ENCODE data around the gene CHST15. TPM values are rescaled to one million over a fixed set of nuclear protein-coding genes. Genes with fewer than 3 reads are reported as not detected.

CHST15 gene
- total and polyA plus RNA-seq, 2 experiments from 2014 or later = 0.92 to 1.9 TPM

- no peaks in the 10 kb centered on the region for H3K27me3 ChIP-seq
- H3K36me3 ChIP-seq = no peaks in the 10 kb centered on the region
- TF ChIP-seq, protein P1, sequence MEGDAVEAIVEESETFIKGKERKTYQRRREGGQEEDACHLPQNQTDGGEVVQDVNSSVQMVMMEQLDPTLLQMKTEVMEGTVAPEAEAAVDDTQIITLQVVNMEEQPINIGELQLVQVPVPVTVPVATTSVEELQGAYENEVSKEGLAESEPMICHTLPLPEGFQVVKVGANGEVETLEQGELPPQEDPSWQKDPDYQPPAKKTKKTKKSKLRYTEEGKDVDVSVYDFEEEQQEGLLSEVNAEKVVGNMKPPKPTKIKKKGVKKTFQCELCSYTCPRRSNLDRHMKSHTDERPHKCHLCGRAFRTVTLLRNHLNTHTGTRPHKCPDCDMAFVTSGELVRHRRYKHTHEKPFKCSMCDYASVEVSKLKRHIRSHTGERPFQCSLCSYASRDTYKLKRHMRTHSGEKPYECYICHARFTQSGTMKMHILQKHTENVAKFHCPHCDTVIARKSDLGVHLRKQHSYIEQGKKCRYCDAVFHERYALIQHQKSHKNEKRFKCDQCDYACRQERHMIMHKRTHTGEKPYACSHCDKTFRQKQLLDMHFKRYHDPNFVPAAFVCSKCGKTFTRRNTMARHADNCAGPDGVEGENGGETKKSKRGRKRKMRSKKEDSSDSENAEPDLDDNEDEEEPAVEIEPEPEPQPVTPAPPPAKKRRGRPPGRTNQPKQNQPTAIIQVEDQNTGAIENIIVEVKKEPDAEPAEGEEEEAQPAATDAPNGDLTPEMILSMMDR (IDR thresholded peaks at IDR 0.05; ENCODE audit: low read depth, low read length) = no peak
- H3K4me1 ChIP-seq (ENCODE audit: low read depth) = no peaks in the 10 kb centered on the region
- DNase-seq (ENCODE audit: low read depth in 1 of 2, low spot score in 1 of 2) = no peak
- no peak overlapping the region for H3K4me3 ChIP-seq
- H3K27ac ChIP-seq = no peak overlapping the region
- H3K9me3 ChIP-seq (ENCODE audit: low read depth) = no peaks in the 10 kb centered on the region
These were observed 63.8 kb downstream of the CHST15 start for GRCh38 chr10:124029559-124029958.

GRCh38 chr10:124028700-124029480 is 64.5 kb downstream of the CHST15 start:
- Histone ChIP-seq H3K9me3 (ENCODE audit: low read depth) (no peaks in the 10 kb centered on the region), H3K36me3 (no peaks in the 10 kb centered on the region), H3K4me3 (no peak overlapping the region), H3K27me3 (no peaks in the 10 kb centered on the region), H3K4me1 (ENCODE audit: low read depth) (no peaks in the 10 kb centered on the region), H3K27ac (no peak overlapping the region)
- no peak for DNase-seq (ENCODE audit: low read depth in 1 of 2, low spot score in 1 of 2)
- TF ChIP-seq, protein P1 (IDR thresholded peaks at IDR 0.05; ENCODE audit: low read depth, low read length) = no peak

DNA sequence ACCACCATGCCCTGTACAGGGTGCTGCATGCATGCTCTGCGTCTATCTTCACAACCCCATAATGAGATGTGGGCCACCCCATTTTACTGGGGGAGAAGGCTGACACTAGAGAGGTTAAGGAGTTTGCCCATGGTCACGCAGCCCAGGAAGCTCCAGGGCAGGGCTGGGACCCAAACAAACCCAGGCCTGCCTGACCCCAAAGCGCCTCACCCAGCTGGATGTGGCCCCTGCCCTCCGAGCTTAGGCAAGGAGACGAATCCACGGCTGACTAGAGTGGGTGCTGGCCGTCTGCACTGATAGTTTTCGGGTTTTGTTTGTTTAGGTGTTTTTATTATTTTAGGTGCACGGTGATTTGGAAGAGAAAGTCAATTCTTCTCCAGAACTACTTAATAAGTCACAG is 65.7 kb downstream of the CHST15 start:
- Histone ChIP-seq H3K4me1 (ENCODE audit: low read depth) (no peaks in the 10 kb centered on the region), H3K4me3 (no peak overlapping the region), H3K9me3 (ENCODE audit: low read depth) (no peaks in the 10 kb centered on the region), H3K36me3 (no peaks in the 10 kb centered on the region), H3K27ac (no peak overlapping the region), H3K27me3 (no peaks in the 10 kb centered on the region)
- no peak for DNase-seq (ENCODE audit: low read depth in 1 of 2, low spot score in 1 of 2)
- TF ChIP-seq, protein P1 (IDR thresholded peaks at IDR 0.05; ENCODE audit: low read depth, low read length) = no peak

DNA sequence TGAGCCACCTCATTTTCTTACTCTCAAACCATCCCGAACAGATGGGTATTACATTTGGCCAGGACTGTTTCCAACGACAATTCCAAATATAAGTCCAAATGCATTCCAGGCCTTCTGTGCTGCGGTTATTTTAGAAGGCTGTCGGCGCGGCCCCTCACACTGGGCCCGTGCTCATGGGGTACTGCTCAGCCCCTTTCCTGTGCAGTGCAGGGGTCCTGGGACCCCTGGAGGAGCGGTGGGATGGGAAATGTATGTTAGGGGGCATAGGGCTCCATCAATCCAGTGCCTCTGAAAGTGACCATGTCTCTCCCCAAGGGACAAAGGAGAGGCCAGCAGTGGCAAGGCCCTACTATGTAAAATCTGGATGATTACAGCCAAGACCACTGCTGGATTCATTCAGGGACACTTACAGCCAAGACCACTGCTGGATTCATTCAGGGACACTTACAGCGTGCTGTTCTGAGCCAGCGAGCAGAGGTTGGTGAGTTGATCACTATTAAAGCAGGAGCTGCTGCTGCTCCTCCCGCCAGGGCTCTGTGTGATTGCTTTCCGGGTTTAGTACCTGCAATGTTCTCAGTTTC is 66.3 kb downstream of the CHST15 start:
- no peaks in the 10 kb centered on the region for H3K9me3 ChIP-seq (ENCODE audit: low read depth)
- H3K36me3 ChIP-seq = no peaks in the 10 kb centered on the region
- no peak for DNase-seq (ENCODE audit: low read depth in 1 of 2, low spot score in 1 of 2)
- peaks cover 2% of the 10 kb centered on the region for H3K27me3 ChIP-seq
- TF ChIP-seq, protein P1 (IDR thresholded peaks at IDR 0.05; ENCODE audit: low read depth, low read length) = no peak
- H3K4me3 ChIP-seq = no peak overlapping the region
- no peak overlapping the region for H3K27ac ChIP-seq
- H3K4me1 ChIP-seq (ENCODE audit: low read depth) = no peaks in the 10 kb centered on the region

- no peak for DNase-seq (ENCODE audit: low read depth in 1 of 2, low spot score in 1 of 2)
These were observed 66.8 kb downstream of the CHST15 start for GRCh38 chr10:124026589-124026939.

More at GRCh38 chr10:124026589-124026939, 66.8 kb downstream of the CHST15 start:
- no peaks in the 10 kb centered on the region for H3K9me3 ChIP-seq (ENCODE audit: low read depth)
- no peaks in the 10 kb centered on the region for H3K36me3 ChIP-seq
- H3K4me3 ChIP-seq = no peak overlapping the region
- no peak overlapping the region for H3K27ac ChIP-seq
- H3K4me1 ChIP-seq (ENCODE audit: low read depth) = no peaks in the 10 kb centered on the region
- peaks cover 4% of the 10 kb centered on the region for H3K27me3 ChIP-seq
- TF ChIP-seq, protein P1 (IDR thresholded peaks at IDR 0.05; ENCODE audit: low read depth, low read length) = no peak
